ENCODE results near the gene CCT4. TPM values are rescaled to one million over a fixed set of nuclear protein-coding genes. Genes with fewer than 3 reads are reported as not detected.

Gene CCT4
- total RNA-seq = 167 and 269 TPM in 2 replicates

DNA sequence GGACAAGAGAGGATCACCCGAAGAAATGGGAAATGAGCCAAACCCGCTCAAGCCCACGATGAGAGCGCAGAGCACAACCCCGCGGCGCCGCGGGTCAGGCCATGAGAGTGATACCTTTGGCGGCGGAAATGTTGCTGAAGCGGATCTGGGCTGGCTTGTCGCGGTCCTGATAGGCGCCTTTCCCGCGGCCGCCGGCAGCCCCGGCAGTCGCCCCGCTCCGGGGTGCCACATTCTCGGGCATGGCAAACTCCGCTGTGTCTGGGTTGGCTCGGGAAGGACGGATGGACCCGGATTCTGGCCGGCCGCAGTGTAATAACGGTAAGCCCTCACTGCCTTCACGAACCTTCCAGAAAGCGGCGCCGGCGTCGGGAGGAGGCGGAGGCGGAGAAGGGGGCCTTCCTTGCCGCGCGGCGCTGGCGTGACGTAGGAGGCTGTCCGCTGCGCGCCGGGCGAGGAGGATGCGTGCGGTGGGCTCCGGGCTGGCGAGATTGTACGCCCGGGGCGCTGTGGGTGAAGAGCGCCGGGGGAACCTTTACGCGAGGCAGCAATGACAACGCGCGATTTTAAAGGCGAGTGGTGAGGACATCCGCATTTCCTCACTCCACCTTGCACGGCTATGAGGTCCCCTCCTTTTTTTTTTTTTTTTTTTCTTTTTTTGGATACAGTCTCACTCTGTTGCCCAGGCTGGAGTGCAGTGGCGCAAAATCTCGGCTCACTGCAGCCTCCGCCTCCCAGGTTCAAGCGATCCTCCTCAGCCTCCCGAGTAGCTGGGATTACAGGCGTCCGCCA is at the start of gene CCT4:
Gene CCT4, minus strand, starts transcription at position 390 of the 789 bp plus-strand sequence. Its CDS starts 149 bp downstream, at position 241.

DNA sequence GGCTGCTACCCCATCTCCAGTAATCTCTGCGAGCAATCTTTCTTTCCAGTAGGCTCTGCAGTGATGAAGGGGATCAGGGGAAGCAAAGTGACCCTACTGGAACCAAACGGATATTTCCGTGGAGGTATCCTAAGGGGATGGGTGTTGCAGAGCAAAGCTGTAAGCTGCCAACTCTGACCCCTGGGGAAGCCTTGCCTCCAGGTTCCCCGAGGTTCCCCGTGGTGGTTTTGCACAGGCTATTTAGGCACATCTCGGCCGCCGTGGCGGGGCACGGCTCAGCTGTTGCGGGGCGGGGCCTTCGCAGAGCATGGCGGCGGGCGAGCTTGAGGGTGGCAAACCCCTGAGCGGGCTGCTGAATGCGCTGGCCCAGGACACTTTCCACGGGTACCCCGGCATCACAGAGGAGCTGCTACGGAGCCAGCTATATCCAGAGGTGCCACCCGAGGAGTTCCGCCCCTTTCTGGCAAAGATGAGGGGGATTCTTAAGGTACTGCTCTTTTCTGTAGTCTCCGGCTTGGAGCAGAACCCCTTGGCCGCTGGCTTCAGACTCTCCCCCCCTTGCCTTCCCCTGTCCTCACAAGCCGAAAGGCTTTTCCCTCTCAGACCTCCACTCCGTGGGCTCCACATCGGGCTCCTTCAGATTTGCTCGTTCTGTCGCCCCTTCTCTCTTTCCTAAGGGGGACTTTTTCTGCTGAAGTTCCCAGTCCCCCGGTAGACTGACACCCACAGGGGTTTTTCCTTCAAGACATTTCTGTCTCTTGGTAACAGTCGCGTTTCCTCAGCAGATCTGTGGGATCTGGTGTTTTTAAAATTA is 17.1 kb upstream of the CCT4 start, which contains the start of gene COMMD1:
Gene COMMD1, plus strand, starts transcription at position 303 of the 814 bp plus-strand sequence. Its CDS starts 5 bp downstream, at position 308.

GRCh38 chr2:61853847-61854563 is 34.5 kb downstream of the CCT4 start, which contains the start of gene FAM161A:
Gene FAM161A, minus strand, starts transcription at chr2:61854060. Its CDS starts 19 bp downstream, at chr2:61854041.

Other genes starting within 250 kb of the CCT4 start
- gene FAM161A, start 34.6 kb downstream of the CCT4 start, total RNA-seq = 2.3 and 2.5 TPM in 2 replicates
- gene COMMD1, start 17.0 kb upstream of the CCT4 start, total RNA-seq = 42.0 and 55.2 TPM in 2 replicates